HPDE6-E6E7 (cell line): Measurements from ENCODE around the gene DCUN1D4.
"Not testable (repeated sequence)": the region's sequence is repeated elsewhere in the genome, so short reads cannot be mapped to it uniquely, and the experiment has no call there.

Experiments
- DNase-seq: peaks from one replicate; pipeline ENCODE4 v3.0.0; 2011; ENCODE audit warnings: missing footprints; ENCODE audit errors: extremely low spot score

The DCUN1D4 gene

DNA sequence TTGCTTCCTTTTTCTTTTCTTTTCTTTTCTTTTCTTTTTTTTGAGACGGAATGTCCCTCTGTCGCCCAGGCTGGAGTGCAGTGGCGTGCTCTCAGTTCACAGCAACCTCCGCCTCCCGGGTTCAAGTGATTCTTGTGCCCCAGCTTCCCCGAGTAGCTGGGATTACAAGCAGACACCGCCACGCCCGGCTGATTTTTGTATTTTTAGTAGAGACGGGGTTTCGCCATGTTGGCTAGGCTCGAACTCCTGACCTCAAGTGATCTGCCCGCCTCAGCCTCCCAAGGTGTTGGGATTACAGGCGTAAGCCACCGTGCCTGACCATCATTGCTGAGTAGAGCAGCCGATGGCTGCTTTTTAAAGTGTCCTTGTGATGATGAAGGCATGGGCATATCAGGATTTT lies 50.4 kb downstream of the DCUN1D4 start:
- not testable (repeated sequence) for DNase-seq

DNA sequence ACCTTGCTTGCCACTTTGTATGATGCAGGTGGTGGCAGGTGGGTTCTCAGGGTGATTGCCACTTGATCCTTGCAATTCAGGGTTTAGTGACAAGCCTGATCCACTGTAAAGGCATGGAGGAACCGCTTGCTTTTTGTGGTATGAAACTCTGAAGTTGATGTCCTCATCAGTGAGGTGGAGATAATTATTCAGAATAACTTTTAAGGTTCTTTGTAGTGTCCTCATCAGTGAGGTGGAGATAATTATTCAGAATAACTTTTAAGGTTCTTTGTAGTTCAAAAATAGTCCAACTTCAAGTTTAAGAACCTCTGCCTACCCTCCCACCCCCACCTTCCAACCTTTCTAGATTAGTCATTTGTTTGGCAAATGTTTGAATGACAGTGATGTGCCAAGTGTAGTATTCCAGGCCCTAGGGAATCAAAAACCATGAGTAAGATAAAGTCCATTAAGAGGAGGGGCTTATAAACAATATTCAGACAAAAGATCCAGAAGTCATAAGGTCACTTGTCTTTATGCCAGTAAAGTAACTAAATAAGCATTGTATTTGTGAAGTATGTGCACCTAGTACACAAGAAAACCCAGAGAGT lies 51.2 kb downstream of the DCUN1D4 start:
- no peak for DNase-seq

DNA sequence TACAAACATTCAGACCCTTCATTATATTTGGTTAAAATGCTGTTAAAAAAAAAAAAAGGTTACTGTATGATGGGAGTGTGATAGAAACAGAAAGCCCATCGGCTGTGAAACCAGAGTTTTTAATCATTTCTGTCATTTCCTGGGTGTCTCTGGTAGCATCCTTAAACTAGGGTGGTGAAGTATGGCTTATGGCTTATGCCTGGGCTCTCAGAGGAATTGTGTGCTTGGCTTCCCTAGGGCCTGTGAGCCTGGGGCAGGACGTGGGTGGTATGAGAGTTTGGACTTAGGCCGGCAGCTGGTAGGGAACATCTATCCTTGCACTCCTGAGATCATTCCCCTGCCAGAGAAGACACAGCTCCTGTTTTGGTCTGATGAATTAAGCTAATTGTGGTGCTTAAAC lies 52.2 kb downstream of the DCUN1D4 start:
- DNase-seq, result no peak

DNA sequence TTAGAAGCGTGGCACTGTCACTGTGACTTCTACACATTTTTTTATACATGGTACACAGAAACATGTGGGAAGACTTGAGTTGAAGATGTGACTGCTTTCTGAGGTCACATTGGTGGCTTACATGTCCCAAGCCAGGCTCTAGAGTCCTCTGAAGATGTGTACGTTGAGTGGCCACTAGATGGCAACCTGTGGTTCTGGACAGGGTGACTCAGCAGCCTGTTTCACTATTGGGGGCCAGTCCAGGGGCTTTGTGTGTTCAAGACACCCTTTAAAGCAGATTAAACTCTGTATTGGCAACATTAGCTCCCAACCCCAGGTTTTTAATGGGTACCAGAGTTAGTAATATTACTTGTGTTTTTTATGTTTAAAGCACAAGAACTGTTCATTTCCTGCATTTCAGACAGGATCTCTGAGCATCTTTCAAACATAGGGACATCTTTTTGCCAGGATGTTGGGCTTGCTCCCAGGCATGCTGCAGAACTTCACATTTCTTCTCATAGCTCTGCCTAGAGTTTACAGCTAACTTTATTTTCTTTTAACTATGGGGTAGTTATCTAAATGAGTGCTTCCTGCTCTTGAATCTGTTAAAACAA lies 53.0 kb downstream of the DCUN1D4 start:
- peak; percentile 40 for DNase-seq

DNA sequence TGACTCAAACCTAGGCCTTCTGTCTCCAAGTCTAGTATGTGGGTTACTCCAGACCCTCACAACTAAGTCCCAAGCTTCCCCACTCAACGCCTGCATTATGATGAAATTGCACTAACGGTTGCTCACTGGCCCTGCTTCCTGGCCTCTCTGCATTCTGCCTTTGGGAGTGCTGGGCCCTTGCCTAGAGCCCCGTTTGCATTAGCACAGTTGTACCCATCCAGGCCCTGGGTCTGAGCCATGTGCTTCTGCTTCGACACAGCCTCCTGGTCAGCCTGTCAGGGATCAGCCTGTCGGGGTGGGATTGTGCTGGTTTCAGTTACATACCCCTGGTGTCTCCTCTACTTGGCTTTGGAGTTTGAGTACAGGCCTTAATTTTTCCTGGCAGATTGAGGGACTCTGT lies 58.4 kb downstream of the DCUN1D4 start:
- DNase-seq, result no peak

DNA sequence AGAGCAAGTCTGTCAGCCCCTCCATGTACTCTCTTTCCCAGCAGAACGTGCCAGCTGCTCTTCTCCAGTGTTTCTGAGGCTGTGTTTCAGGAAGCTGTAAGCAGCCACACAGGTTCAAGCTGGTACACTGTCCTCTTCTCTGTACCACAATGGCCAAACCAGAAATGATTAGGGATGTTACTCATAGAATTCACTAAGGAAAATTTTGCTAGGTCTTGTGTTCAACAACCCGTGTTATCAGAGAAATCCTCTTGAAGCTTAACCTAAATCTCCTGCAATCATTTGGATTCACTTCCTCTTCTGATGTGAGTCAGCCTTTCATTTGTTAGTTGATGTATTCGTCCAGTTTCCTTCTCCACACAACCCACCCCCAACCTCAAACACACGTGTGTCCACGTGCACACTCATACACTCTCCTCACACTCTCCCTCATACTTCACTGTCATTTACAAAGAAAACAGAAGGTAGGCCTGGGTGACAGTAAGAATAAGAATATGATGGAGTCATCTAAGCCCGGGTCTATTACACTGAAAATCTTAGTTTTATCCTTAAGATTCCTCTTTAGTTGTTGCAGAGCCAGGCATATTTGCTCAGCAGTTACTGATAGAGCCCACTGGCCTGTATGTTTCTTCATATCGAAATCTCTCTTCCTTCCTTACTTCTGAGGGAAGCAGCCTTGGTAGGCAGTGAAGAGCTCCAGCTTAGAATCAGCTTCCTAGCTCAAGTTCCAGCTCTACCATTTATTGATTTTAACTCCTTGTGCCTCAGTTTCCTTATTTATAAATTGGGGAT lies 63.4 kb downstream of the DCUN1D4 start:
- no peak for DNase-seq

DNA sequence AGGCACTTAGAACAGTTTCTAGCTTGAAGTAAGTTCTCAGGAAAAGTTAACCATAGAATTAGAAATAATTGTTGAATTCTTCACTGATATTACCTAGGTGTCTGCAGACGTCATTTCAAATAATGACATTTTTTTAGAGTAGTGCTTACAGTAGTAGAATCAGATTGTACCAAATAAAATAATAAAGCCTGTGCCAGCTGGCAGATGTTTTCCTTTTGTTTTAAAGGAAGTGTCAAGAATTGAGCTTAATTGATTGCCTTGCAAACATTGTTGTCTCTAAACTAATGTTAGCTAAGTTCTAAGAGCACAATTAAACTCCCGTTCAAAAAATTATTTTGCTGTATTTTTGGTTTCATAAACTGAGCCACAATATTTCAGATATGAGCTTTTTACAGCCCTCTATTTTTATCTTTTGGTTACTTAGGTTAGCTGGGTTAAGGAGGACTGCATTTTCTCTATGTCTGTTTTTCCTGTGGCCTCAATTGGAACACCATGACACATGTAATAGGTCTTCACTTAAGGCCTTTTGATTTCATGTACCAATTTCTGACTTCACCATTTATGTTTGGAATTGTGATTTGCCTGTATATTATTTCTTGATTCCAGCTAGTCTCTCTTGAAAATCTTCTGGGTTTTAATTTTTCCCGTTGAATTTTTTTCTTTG lies 64.2 kb downstream of the DCUN1D4 start:
- DNase-seq, result no peak

DNA sequence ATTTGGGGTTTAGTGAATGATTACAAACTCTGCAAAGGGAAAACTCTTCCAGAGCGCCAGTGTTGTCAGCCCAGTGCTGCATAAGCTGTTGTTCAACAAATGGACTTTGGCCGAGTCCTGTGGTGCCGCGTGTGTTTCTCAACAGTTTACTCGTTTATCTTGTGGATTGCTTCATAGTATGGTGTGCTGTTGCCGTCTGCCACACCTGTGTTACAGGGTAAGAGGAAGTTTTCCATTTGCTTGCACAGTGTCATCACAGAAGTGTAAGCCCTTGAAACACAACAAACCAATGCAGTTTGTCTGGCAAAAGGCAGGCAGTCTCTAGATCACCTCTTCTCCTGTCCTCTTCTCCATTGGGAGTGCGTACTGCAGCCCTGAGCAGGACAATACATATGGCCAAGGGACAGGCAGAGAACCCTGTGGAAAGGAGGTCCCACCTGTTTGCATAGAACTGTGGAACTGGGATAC lies 66.3 kb downstream of the DCUN1D4 start:
- no peak for DNase-seq

DNA sequence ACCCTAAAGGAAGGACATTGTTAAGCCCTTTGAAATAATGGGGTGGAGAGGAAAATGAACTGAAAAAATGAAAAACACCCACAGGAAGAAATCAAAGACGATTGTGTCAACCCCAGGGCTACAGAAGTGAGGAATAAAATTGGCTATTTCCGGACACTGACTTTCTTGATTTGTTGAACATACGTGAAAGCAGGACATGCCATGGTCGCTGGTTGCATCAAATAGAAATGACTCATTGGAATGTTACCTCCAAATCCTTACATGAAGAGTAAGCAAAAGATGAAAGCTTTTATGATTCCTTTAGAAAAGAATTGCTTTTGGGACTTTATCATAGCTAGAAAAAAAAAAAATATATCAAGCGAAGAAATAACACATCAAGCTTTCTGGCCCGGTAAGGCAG lies 75.3 kb downstream of the DCUN1D4 start:
- DNase-seq, result no peak

DNA sequence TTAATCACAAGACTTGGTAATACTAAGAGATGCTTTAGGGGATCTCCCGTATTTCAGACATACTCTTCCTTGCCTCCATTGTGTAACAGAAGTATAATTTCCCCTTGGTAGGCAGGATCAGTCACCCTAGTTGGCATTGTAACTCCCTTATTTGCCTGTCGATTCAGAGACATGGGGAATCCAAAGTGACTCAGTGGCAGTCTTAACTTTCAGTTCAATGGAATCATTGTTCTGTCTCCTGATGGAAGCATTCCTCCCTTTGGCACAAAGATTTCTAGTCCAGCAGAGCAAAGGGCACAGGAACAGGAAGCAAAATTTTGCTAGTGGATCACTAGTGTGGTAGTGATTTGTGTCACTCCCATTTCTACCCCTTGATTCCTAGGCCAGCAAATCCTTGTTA lies 80.4 kb downstream of the DCUN1D4 start:
- DNase-seq, result no peak

DNA sequence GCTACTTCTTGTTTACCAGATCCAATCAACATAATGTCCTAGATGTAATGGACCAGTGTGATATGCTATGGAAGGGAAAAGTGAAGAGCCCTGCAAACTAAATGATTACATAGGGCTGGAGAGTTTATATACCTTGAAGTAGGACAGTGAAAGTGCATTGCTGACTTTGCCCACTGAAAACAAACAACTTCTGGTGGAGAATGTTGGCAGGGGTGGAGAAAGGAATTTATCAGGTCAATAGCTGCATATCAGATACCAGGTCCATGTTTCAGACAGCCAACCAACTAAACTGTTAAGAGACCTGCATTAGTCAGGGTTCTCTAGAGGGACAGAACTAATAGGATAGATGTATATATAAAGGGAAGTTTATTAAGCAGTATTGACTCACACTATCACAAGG lies 82.4 kb downstream of the DCUN1D4 start:
- no peak for DNase-seq

DNA sequence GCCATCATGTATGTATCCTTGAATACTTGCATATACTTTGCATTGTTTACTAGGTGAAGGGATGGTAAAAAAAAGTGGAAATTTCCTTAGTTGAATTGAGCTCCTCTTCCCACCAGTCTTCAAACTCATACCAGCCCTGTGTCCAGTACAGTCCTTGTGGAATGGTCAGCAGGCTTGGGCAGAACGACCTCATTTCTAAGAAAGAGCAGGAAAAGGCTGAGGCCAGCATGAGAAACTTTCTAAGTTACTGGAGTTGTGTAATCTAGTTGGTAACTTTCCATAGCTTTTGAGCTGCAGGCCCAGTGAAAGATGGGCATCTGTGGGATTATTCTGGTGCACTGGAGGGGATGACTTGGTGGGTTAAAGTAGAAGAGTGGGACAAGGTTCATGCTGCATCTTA lies 87.6 kb downstream of the DCUN1D4 start:
- no peak for DNase-seq

DNA sequence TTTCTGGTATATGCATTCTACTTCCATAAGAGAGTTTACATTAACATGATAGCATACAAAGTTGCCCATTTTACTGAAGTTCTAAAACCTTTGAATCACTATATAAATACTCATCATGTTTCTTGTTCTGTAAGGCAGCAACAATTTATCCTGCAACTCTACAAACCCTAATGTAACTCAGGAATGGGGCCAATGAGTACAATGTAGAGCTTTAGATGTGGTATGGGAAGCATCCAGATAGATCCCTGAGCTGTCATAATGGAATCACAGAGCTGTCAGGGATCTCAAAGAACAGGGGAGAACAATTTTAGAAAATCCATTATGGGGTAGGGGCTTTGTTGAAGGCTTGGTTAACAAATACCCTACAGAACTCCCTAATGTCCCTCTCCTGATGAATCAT lies 88.5 kb downstream of the DCUN1D4 start:
- DNase-seq, result no peak

DNA sequence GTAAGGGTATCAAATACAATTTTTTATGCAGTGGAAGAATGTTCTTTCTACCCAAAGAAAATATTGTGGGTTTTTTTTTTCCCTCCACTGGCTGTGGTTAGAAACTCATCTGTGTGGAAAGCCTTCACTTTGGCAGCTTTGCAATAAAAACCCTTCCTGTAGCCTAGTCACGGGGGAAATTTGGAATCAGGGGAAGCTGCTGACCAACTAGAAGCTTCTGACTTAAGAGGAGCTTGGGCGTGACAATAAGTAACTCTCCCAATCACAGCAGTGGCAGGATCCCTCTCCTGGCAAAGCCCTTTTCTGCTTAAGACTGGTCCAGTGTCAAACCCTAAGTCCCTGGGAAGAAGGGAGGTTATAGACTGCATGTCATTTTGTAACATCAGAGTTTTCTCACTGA lies 89.3 kb downstream of the DCUN1D4 start:
- no peak for DNase-seq

DNA sequence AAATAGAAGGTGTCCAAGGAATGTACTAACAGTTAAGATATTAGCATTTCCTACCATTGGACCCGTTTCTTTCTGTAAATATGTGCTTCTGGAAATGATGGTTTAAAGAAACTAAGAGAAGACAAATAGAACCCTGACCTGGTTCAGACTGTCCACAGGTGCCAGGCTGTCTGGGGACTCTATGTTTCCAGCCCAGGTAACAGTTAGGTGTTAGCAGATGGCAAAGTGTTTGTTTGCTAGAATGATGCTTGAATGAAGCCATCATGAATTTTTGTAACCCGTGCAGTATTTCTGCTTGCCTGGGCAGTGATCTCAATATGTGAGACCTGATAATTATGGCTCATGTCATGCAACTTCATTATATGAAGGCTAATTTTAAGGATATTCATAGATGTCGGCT lies 89.7 kb downstream of the DCUN1D4 start:
- no peak for DNase-seq

DNA sequence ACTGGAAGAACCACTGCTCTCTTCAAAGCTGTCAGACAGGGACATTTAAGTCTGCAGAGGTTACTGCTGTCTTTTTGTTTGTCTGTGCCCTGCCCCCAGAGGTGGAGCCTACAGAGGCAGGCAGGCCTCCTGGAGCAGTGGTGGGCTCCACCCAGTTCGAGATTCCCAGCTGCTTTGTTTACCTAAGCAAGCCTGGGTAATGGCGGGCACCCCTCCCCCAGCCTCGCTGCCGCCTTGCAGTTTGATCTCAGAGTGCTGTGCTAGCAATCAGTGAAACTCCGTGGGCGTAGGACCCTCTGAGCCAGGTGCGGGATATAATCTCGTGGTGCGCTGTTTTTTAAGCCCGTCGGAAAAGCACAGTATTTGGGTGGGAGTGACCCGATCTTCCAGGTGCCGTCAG lies 97.5 kb downstream of the DCUN1D4 start:
- not testable (repeated sequence) for DNase-seq

DNA sequence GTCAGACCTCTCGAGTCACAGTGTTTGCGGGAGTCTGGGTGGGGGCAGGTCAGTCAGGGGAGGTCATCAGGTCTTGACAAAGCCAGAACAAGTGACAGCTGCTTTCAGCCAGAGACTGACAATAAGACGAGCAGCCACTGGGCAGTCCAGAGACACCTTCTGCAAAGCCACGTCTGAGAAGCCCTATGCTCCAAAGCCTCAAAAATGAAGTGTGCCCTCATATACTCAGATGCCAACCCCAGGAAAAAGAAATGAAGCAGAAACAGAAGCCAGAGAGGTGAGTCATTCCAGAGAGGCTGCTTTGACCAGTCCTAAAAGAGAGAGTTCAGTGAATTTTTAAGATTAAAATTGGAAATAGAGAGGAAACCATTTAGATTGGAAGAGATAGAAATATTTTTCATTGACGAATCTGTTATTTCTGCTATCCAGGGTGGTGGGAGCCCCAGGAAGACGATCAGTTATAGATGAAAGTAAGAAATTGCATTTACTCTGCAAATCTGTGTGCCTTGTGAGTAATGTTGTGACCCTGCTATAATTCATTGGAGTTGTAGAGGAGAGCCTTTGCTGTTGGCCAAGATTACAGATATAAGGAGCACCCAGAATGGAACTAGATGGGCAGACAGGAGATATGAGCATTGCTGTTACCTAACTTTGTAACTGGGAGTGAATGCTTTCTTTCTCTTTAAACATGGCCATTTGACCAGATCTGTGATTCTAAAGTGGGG lies 99.3 kb downstream of the DCUN1D4 start:
- DNase-seq, result no peak

DNA sequence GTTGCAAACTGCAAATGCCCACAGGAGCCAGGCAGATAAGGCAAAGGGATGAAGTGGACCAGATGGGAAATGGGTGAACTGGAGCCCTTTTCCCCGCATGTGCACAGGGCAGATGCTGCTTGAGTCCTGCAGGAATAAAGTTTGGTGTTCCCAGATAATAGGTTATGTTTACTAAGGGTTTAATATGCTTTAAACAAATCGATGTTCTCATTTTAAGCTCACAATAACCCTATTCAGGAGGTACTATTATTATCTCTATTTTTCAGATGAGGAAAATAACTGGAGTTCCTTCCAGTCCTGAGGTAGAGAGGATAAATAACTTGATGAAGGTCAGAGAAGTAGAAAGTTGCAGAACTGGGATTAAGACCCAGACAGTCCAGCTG lies 99.9 kb downstream of the DCUN1D4 start:
- DNase-seq, result no peak

DNA sequence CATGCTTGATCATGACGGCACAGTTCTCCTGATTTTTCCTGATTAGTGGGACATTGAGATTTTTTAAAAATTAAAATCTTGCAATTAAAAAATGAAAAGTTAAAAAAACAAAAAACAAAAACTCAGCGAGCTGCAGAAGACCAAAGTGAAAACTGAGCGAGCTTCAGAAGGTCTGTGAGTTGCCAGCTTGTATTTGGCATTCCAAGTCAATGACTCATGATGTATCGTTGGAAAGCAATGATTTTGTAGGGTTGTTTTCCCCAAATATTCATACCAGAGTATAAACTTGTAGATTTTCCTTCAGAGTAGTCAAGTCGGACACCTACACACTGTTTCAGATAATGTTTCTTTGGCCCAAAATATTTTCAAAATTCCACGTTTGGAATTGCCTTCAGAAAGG lies 100.3 kb downstream of the DCUN1D4 start:
- DNase-seq, result no peak

DNA sequence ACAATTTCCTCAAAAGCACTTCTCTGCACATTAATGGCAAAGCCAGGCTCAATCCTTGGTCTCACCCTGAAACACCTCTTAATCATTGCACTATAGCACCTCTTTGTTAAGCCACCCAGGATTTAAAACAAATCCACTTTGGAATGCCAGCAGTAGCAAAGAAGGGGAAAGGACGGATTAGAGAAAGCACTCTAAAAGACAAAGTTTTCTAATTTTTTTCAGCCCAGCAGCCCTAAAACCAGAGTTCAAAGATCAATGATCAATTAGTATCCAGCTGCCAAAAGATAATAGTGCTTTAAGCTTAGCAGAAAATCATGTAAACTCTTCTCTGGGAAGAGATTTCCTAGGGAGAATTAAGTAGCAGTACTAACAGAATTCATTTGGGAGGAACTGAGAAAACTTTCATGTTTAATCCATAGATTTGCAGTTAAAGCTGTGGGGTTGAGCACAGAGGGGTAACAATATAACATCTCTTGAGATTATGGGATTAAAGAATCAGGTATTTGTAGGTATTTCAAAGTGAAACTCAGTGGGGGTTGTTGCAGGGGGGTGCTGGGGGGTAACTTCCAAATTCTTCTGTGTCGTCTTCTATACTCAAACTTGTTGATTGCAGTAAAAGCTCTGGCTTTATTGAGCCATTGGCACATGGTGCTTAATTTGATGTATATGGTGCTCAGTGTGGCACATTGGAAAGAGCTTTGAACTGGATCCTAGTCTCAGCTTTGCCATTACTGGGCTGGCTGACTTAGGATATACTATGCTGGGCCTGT lies 115.4 kb downstream of the DCUN1D4 start:
- no peak for DNase-seq

DNA sequence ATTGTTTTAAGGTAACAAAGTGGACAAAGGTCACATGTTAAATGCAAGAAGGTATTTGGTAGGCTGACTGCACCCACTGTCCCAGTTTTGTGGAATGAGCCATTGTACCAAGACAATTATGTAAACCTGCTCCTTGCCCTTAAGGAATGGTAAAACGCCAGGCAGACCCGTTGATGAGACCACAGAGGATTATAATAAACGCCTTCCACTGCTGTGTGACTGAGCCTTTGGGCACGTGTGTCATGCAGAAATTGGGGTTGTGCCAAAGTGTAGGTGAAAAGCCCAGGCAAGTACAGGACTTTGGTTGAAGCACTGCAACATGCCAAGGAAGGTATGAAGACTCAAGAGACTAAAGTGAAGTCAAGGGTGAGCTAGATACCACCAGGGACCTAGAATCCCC lies 117.5 kb downstream of the DCUN1D4 start:
- DNase-seq, result no peak
